Osteocyte (in vitro differentiated cells): ENCODE results near the gene STK33. TPM values are rescaled to one million over a fixed set of nuclear protein-coding genes. Genes with fewer than 3 reads are reported as not detected.

Experiments used
- DNase-seq: peaks from one replicate; pipeline ENCODE4 v3.0.0; 2021; ENCODE audit warnings: mixed read lengths; ENCODE audit not compliant: unreplicated experiment; ENCODE audit errors: extremely low spot score
- H3K27ac Mint-ChIP-seq: one replicate; pipeline ENCODE4 v1.8.0; 2021; ENCODE audit warnings: mild to moderate bottlenecking, mixed read lengths; ENCODE audit not compliant: unreplicated experiment
- H3K27me3 Mint-ChIP-seq: one replicate; pipeline ENCODE4 v1.8.0; 2021; ENCODE audit warnings: mixed read lengths; ENCODE audit not compliant: unreplicated experiment
- H3K36me3 Mint-ChIP-seq: one replicate; pipeline ENCODE4 v1.8.0; 2021; ENCODE audit warnings: mixed read lengths; ENCODE audit not compliant: unreplicated experiment
- H3K4me1 Mint-ChIP-seq: one replicate; pipeline ENCODE4 v1.8.0; 2021; ENCODE audit warnings: mixed read lengths; ENCODE audit not compliant: unreplicated experiment
- H3K4me3 Mint-ChIP-seq: one replicate; pipeline ENCODE4 v1.8.0; 2021; ENCODE audit warnings: mild to moderate bottlenecking, moderate library complexity, mixed read lengths; ENCODE audit not compliant: unreplicated experiment
- H3K9me3 Mint-ChIP-seq: one replicate; pipeline ENCODE4 v1.8.0; 2021; ENCODE audit warnings: mixed read lengths; ENCODE audit not compliant: unreplicated experiment
- total RNA-seq: library from RNA; stranded (reverse); gene quantifications from 2 replicates; pipeline ENCODE4 v1.2.1, GENCODE V29; 2021
- TF ChIP-seq, protein P1 (sequence below): fragments of 200-600 bp; sonication (generic); IDR thresholded peaks from 2 replicates; pipeline ENCODE4 v1.5.0; 2021; ENCODE audit warnings: antibody characterized with exemption, mild to moderate bottlenecking, moderate library complexity

The STK33 gene
- total RNA-seq, 1 donor from 2014 or later, result 1.3 TPM

- H3K36me3 Mint-ChIP-seq, result no peaks in the 10 kb centered on the region
- H3K27me3 Mint-ChIP-seq, result peaks cover 31% of the 10 kb centered on the region
- no peak overlapping the region for H3K4me3 Mint-ChIP-seq
- TF ChIP-seq, protein P1, sequence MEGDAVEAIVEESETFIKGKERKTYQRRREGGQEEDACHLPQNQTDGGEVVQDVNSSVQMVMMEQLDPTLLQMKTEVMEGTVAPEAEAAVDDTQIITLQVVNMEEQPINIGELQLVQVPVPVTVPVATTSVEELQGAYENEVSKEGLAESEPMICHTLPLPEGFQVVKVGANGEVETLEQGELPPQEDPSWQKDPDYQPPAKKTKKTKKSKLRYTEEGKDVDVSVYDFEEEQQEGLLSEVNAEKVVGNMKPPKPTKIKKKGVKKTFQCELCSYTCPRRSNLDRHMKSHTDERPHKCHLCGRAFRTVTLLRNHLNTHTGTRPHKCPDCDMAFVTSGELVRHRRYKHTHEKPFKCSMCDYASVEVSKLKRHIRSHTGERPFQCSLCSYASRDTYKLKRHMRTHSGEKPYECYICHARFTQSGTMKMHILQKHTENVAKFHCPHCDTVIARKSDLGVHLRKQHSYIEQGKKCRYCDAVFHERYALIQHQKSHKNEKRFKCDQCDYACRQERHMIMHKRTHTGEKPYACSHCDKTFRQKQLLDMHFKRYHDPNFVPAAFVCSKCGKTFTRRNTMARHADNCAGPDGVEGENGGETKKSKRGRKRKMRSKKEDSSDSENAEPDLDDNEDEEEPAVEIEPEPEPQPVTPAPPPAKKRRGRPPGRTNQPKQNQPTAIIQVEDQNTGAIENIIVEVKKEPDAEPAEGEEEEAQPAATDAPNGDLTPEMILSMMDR, result no peak
- no peaks in the 10 kb centered on the region for H3K4me1 Mint-ChIP-seq
- H3K9me3 Mint-ChIP-seq, result peaks cover 4% of the 10 kb centered on the region
- DNase-seq, result no peak
- no peak overlapping the region for H3K27ac Mint-ChIP-seq
Observed at GRCh38 chr11:8584511-8584910, 9.5 kb downstream of the STK33 start.

DNA sequence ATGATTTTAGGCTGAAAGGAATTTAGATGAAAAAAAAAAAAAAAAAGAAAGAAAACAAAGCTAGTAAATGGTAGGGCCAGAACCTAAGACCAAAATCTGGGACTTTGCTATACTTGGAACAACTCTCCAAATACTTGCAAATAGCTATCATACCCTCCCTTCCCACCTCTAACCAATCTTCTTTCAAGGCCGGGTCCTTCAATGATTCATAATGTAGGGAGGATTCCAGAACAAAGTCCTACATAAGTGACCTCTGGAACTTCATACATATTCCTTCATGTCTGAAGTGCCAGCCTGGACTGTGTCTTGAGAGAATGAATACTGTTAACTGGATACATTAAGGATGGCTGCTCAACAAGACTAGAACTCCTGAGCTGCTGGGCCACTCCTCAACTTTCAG, 9.9 kb downstream of the STK33 start:
- peaks cover 4% of the 10 kb centered on the region for H3K9me3 Mint-ChIP-seq
- H3K27me3 Mint-ChIP-seq, result peaks cover 29% of the 10 kb centered on the region
- no peak overlapping the region for H3K27ac Mint-ChIP-seq
- TF ChIP-seq, protein P1, result no peak
- H3K36me3 Mint-ChIP-seq, result no peaks in the 10 kb centered on the region
- DNase-seq, result no peak
- no peaks in the 10 kb centered on the region for H3K4me1 Mint-ChIP-seq
- no peak overlapping the region for H3K4me3 Mint-ChIP-seq

DNA sequence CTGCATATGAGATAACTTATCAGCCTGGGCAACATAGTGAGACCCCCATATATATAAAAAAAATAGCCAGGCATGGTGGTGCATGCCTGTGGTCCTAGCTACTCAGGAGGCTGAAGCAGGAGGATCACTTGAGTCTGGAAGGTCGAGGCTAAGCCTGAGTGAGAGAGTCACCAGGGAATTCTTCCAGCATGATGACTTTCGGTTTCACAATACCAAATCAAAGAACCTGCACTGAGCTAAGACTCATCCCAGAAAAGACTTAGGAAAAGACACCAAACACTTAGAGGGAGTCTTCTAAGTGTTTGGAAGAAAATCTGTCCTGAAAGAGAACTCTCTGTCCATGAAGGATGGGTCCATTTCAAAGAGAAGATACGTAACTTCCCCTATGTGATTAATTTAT, 12.7 kb downstream of the STK33 start:
- no peaks in the 10 kb centered on the region for H3K36me3 Mint-ChIP-seq
- no peak overlapping the region for H3K4me3 Mint-ChIP-seq
- H3K27me3 Mint-ChIP-seq, result peaks cover 27% of the 10 kb centered on the region
- H3K9me3 Mint-ChIP-seq, result peaks cover 10% of the 10 kb centered on the region
- no peak overlapping the region for H3K27ac Mint-ChIP-seq
- no peaks in the 10 kb centered on the region for H3K4me1 Mint-ChIP-seq
- no peak for DNase-seq
- TF ChIP-seq, protein P1, result no peak

GRCh38 chr11:8577791-8578581, 16.0 kb downstream of the STK33 start:
- Mint-ChIP-seq H3K27me3 (peaks cover 26% of the 10 kb centered on the region), H3K4me3 (no peak overlapping the region), H3K36me3 (no peaks in the 10 kb centered on the region), H3K27ac (no peak overlapping the region), H3K4me1 (no peaks in the 10 kb centered on the region), H3K9me3 (peaks cover 10% of the 10 kb centered on the region)
- DNase-seq, result no peak
- TF ChIP-seq, protein P1, result no peak

DNA sequence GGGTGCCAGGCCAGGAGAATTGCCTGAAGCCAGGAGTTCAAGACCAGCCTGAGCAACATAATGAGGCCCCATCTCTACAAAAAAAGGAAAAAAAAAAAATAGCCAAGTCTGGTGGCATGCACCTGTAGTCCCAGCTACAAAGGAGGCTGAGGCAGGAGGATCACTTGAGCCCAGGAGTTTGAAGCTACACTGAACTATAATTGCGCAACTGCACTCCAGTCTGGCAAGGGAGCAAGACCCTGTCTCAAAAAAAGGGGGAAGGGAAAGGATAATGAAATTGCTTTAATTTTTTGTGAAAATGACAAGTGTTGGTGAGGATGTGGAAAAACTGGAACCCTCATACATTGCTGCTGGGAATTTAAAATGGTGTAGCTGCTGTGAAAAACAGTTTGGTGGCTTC, 19.2 kb downstream of the STK33 start:
- Mint-ChIP-seq H3K27me3 (peaks cover 23% of the 10 kb centered on the region), H3K36me3 (no peaks in the 10 kb centered on the region), H3K4me3 (no peak overlapping the region), H3K9me3 (peaks cover 9% of the 10 kb centered on the region), H3K4me1 (no peaks in the 10 kb centered on the region), H3K27ac (no peak overlapping the region)
- TF ChIP-seq, protein P1, result no peak
- no peak for DNase-seq
